ENCODE data around the gene EPG5.
"Not testable (repeated sequence)": the region's sequence is repeated elsewhere in the genome, so short reads cannot be mapped to it uniquely, and the experiment has no call there.

Gene EPG5

GRCh38 chr18:45837283-45838070, 129.7 kb downstream of the EPG5 start:
- DNase-seq (ENCODE audit: low read depth): no peak

- no peak for DNase-seq (ENCODE audit: low read depth)
These were observed 130.6 kb downstream of the EPG5 start for GRCh38 chr18:45836242-45837205.

- DNase-seq (ENCODE audit: low read depth): no peak
These were observed 132.0 kb downstream of the EPG5 start for GRCh38 chr18:45835057-45835636.

DNA sequence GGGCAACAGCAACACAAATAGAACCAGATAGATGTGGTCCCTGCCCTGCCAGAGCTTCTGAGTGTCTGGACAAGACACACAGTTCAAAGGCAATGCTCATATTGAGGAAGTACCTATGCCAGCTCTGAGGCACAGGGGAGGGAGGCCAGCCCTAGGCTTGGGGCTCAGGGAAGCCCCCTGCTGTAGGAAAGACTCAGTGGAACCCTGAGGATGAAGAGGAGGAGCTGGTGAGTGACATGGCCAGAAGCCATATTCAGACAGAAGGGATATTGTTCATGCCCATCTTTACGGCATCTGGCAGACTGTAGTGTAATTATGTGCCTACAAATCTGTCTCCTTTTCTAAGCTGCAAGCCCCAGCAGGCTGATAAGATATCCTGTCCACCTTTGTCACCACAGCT, 132.8 kb downstream of the EPG5 start:
- DNase-seq (ENCODE audit: low read depth): no peak

DNA sequence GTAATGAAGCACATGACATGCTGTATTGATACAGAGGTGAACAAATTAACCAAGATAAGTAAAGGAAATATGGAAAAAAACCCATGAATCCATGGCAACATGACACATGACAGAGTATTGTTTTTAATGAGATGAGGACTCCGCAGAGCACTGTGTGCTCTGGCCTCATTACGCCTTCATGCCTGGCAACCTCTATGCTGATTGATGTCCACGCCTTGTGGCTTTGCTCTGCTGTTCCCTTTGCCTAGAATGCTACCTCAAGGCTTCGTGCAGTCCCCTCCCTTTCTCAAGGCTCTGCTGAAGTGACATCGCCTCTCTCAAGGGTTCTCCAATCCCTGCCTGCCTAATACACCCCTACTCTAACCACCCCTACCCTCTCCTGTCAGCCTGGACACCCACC, 133.3 kb downstream of the EPG5 start:
- no peak for DNase-seq (ENCODE audit: low read depth)

- DNase-seq (ENCODE audit: low read depth): no peak
These were observed 136.2 kb downstream of the EPG5 start for GRCh38 chr18:45830917-45831316.

DNA sequence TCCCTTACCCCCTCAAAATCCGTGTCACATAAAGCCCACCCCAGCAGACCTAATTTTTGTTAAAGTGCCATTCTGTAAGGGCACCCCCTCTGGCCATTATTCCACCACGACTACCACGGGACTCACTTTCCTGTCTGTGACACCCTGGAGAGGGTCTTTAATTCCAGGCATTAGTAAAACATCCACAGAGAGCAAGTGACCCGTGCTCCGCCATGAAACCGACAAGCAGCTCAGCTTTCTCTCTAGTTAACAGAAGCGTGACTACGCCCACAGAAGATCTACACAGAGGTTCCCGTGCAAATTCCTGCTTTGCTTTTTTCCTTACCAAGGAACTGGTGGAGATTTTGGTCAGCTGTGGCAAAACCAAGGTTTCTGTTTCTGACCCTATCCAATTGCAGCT, 137.3 kb downstream of the EPG5 start:
- no peak for DNase-seq (ENCODE audit: low read depth)

- no peak for DNase-seq (ENCODE audit: low read depth)
These were observed 138.0 kb downstream of the EPG5 start for GRCh38 chr18:45828917-45829811.

DNA sequence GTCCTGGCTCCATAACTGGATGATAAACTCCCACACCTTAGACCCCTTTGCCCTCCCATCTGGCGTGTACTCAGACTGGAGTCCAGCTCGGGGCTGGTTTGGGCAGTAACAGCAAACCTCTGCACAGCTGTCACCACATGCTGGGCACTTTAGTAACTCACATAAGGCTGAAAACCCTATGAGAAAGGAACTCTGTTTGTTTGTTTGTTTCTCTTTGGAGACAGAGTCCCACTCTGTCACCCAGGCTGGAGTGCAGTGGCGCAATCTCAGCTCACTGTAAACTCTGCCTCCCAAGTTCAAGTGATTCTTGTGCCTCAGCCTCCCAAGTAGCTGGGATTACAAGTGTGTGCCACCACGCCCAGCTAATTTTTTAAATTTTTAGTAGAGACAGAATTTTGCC, 140.4 kb downstream of the EPG5 start:
- DNase-seq (ENCODE audit: low read depth): not testable (repeated sequence)

DNA sequence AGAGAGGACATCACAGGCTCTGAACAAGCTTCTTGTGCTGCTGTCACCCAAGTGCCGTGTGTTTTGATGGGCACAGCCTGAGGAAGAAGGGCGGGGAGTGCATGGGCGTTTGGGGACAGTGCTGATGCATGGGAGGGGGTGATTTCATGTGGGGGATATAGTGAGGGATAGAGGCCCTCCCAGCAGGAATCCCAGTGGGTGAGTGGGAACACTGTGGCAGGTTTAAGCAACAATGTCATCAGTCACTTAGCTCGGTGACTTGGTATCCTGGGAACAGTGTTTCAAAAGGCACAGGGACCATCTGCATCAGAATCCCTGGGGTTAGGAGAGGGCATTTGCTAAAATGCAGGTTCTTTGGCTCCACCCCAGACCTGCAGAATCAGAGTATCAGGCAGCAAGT, 141.0 kb downstream of the EPG5 start:
- DNase-seq (ENCODE audit: low read depth): no peak

DNA sequence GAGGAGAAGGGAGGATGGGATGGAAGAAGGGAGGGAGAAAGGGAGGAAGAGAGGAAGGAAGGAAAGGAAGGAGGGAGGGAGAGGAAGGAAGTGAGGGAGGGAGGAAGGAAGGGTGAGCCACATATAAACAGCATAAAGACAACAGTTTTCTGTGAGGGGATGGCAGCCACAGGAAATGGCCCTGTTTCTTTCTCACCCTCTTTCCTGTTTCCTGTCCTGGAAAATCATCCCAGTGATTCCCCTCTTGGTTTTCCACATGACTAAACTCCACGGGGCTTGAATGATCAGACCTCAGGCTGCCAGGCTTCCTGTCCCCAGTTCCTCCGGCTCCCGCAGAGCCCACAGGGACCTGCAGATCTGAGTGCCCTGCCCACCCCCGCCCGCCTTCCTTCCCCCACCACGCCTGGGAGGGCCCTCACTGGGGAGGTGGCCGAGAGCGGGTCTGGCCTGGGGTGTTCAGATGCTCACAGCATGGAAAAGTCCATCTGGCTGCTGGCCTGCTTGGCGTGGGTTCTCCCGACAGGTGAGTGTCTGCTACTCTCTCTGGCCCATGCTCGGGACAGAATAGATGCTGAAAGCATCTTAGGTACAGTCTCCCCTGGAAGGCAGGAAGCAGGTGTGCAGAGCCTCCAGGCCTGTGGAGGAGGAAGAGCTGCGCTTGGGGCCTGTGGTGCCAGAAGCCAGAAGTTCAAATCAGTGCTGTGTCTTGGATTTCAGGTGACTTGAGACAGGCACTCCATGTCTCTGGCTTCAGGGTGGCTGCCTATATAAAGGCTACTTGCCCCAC, 141.7 kb downstream of the EPG5 start, which contains the start of gene SIGLEC15:
TSS of gene SIGLEC15 (plus strand) at position 418 of the 787 bp plus-strand sequence. CDS start at position 472, 54 bp downstream.
- no peak for DNase-seq (ENCODE audit: low read depth)

DNA sequence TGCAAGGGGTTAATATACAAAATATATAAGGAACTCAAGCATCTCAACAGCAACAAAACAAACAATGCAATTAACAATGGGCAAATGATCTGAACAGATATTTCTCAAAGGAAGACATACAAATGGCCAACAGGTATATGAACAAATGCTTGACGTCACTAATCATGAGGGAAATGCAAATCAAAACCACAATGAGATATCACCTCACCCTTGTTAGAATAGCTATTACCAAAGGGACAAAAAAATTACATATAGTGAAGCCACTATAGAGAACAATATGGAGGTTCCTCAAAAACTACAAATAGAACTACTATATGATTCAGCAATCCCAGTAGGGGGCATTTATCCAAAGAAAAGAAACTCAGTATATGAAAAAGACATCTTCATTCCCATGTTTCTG, 145.4 kb downstream of the EPG5 start:
- no peak for DNase-seq (ENCODE audit: low read depth)

GRCh38 chr18:45821026-45821425, 146.1 kb downstream of the EPG5 start:
- DNase-seq (ENCODE audit: low read depth): no peak

- no peak for DNase-seq (ENCODE audit: low read depth)
These were observed 146.9 kb downstream of the EPG5 start for GRCh38 chr18:45820106-45820745.

DNA sequence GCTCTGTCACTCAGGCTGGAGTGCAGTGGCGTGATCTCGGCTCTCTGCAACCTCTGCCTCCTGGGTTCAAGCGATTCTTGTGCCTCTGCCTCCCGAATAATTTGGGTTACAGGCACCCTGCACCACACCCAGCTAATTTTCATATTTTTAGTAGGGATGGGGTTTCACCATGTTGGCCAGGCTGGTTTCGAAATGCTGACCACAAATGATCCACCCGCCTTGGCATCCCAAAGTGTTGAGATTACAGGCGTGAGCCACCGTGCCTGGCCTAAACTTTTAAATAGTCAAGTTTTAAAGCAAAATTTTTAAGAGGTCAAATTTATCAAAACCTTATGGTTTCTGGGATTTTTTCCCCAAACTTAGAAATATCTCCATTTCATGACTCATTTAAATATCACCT, 148.4 kb downstream of the EPG5 start:
- not testable (repeated sequence) for DNase-seq (ENCODE audit: low read depth)

GRCh38 chr18:45817543-45817942, 149.6 kb downstream of the EPG5 start:
- no peak for DNase-seq (ENCODE audit: low read depth)

DNA sequence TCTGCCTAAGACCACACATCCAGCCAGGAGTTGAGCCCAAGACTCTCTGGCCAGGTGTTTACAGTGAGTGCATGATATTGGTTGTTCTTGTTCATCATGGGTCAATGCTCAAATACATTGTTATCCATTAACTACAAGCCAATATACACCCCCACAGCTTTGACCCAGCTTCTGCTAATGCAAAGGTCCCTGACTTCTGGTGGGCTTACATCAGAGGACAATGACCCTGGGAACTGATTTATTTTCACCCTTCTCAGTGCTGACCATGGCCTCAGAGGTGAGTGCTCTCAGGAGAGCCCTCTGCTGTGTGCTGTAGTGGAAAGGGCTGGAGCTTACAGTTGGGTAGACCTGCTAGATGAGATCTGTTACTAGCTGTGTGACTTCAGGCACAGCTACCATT, 152.4 kb downstream of the EPG5 start:
- DNase-seq (ENCODE audit: low read depth): not testable (repeated sequence)

DNA sequence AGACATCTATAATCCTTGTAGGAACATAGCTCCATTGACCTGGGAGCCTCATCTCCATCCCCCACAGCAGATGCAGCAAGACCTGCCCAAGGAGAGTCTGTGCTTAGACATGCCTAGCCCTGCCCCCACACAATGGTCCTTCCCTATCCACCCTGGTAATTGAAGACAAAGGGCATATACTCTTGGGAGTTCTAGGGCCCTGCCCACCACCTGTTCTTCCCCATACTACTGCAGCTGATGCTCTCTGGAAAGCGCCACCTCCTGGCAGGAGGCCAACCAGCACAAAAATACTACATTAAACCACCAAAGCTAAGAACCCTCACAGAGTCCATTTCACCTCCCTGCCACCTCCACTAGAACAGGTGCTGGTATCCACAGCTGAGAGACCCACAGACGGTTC, 160.0 kb downstream of the EPG5 start:
- not testable (repeated sequence) for DNase-seq (ENCODE audit: low read depth)

- DNase-seq (ENCODE audit: low read depth): no peak
These were observed 160.9 kb downstream of the EPG5 start for GRCh38 chr18:45806226-45806625.

DNA sequence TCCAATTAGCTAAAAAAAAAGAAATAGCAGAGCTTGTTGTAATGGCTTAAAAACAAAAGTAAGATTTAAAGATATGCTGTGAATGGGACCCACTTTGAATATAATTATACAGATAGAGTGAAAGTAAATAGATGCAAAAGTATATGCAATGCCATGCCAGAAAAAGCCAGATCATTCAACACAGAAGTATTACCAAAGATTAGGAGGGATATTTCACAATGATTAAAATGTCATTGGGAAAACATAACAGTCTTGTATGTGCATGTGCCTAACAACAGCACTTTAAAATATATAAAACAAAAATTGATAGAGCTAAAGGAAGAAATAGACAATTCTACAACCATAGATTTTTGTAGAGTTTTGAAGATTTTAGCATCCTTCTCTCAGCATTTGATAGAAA, 161.6 kb downstream of the EPG5 start:
- no peak for DNase-seq (ENCODE audit: low read depth)

Measured in HS-5 (cell line).